NOMO-1 treated with dmso at 0.1 percent for 144 hours (cell line): ENCODE results near the gene SLC39A13.

Experiments
- DNase-seq: peaks from one replicate; lab custom pipeline; 2025; ENCODE audit not compliant: unreplicated experiment; lab: John Stamatoyannopoulos, UW

The SLC39A13 gene

DNA sequence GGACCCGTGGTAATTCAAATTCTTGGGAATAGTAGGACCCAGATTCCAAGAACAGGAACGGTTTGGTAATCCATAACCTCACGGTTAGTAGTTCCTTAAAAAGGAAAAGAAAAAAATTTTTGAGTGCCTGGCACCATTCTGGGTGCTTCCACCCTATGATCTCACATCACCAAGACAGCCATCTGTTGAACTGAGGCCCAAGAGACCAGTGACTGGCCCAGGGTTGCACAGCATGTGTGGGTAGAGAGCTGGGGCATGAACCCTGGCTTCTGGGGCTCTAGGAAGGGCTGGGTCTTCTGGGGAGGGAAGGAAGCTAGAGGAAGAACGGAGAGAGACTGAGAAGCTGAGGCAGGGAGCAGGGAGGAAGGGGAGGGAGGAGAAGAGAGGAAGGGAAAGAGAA, 25.3 kb upstream of the SLC39A13 start:
- DNase-seq: no peak

GRCh38 chr11:47384498-47384897, 23.9 kb upstream of the SLC39A13 start:
- no peak for DNase-seq

DNA sequence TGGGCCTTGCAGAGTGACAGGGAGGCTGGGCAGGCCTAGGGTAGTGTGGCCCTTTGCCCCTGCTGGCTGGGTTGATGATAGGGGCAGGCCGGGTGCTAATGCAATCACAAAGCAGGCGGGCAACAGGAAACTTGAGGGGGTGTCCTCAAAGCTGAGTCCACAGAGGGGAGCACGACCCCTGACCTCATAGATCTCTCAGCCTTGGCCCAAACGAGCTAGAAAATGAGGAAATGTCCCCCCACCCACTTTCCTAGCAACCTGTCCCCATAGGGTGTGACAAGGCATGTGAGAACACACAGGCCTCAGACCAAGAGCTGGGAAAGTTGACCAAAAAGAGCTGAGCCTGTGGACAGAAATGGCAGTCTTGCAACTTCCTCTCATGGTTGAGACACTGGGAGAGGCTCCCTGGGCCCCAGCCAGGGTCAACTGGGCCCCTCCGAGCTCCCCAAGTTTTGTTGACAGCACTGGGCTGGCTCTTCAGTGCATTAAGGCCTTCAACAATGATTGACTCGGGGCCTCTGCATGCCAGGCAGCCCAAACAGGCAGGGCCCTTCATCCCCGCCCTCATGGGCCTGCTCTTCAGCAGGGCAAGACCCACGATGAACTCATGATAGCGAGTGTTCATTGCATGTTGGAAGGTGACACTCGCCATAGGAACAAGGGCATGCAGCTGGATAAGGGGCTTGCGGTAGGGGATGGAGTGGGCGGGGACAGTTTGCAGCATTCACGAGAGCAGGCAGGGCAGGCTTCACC, 20.3 kb upstream of the SLC39A13 start:
- DNase-seq: peak; percentile 67

DNA sequence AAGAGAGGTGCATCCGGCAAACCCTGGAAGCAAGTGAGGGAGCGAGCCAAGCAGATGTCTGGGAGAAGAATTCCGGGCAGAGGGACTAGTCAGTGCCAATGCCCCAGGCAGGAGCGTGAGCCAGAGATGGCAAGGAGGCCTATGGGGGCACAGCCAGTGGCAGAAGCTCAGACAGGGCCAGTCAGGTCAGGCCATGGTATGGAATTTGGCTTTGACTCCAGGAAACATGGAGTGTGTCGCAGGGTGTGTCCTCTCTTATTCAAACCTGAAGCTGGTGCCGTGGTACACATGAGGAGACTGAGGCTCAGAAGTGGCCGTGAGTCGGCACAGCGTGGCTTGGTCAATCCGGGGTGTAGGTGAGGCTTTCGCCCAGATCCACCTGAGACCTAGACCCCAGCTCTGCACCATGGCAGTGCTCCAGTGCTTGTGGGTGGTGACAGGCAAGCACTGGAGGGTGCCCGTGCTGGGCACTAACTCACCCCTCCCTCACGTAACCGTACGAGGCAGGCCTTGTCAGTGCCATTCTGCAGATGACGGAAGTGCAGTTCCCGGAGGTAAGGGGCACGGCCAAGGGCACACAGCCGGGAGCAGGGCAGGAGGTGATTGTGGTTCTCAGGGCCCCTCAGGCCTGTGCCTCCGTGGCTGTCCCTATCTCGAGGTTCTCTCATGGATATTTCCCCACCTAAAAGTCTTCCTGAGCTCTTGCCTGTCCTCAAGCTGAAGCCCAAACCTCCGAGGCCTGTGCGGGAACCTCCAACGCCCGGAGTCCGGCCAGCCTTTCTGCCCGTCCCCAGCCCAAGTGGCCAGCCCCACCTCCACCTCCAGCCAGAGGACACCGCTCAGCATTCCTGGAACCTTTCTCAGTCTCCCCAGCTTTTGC, 19.5 kb upstream of the SLC39A13 start:
- no peak for DNase-seq

- no peak for DNase-seq
Measured at GRCh38 chr11:47389577-47390421, 18.6 kb upstream of the SLC39A13 start.

GRCh38 chr11:47390422-47390760, 18.0 kb upstream of the SLC39A13 start:
- DNase-seq: no peak

GRCh38 chr11:47391077-47391583, 17.3 kb upstream of the SLC39A13 start:
- peak; percentile 93 for DNase-seq

- DNase-seq: no peak
Measured at GRCh38 chr11:47391711-47392432, 16.5 kb upstream of the SLC39A13 start.

GRCh38 chr11:47392546-47393162, 15.7 kb upstream of the SLC39A13 start:
- DNase-seq: no peak

GRCh38 chr11:47393163-47394049, 15.0 kb upstream of the SLC39A13 start:
- peak; percentile 69 for DNase-seq

DNA sequence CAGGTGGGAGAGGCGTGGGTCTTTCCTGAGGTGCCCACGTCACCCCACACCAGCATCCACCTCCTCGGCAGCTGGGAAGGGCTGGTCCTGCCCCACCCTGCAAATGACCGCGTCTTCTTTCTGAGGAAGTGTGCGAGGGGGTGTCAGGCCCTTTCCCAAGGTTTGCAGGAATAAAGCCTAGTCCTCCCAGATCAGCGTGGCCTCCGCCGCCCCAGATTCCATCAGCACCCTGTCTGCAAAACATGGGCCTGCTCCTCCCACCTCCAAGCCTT, 14.4 kb upstream of the SLC39A13 start:
- DNase-seq: no peak

GRCh38 chr11:47394322-47395222, 13.8 kb upstream of the SLC39A13 start:
- DNase-seq: peak; percentile 91

- DNase-seq: no peak
Measured at GRCh38 chr11:47395223-47396048, 13.0 kb upstream of the SLC39A13 start.

- no peak for DNase-seq
Measured at GRCh38 chr11:47396049-47396320, 12.4 kb upstream of the SLC39A13 start.

DNA sequence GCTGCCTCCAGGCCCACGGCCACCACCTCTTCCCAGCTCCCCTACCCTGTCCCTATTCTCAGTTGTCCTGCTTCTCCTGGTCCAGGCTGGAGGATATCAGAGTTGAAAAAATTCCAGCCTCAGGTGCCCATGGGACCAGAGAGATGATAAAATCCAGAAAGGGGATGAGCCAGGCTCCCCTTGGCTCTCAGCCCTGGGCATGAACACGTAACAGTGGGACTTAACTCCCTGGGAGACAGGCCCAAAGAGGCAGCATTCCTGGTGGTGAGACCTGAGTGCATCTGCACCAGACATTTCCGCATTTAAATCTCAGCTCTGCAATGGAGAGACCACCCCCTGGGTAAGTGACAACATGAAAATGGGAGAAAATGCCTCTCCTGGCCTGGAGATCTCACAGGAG, 10.4 kb upstream of the SLC39A13 start:
- DNase-seq: no peak

- no peak for DNase-seq
Measured at GRCh38 chr11:47398551-47398950, 9.8 kb upstream of the SLC39A13 start.

- DNase-seq: no peak
Measured at GRCh38 chr11:47399860-47400767, 8.3 kb upstream of the SLC39A13 start.
